GM06990 (cell line): ENCODE data around the gene ASCC3.

Experiments
- DNase-seq: peaks from one replicate; pipeline ENCODE4 v3.0.0-alpha.2; 2011; ENCODE audit not compliant: insufficient read length; ENCODE audit errors: extremely low read depth
- H3K27me3 ChIP-seq: replicated peaks from 2 replicates; pipeline ENCODE4 v1.6.0; 2011; ENCODE audit warnings: low read length; ENCODE audit not compliant: control insufficient read depth, insufficient read depth
- H3K36me3 ChIP-seq: 2 replicates; pipeline ENCODE4 v1.5.1; 2011; ENCODE audit warnings: low read length; ENCODE audit not compliant: control insufficient read depth, insufficient read depth
- H3K4me3 ChIP-seq: replicated peaks from 2 replicates; pipeline ENCODE4 v1.5.1; 2011; ENCODE audit warnings: low read depth, mild to moderate bottlenecking, control low read depth, low read length
- TF ChIP-seq, protein P1 (sequence below): IDR thresholded peaks from 2 replicates; pipeline ENCODE4 v1.5.1; 2011; ENCODE audit warnings: low read length, control low read depth, mild to moderate bottlenecking, inconsistent platforms; ENCODE audit not compliant: insufficient read depth, poor library complexity, severe bottlenecking

The ASCC3 gene

DNA sequence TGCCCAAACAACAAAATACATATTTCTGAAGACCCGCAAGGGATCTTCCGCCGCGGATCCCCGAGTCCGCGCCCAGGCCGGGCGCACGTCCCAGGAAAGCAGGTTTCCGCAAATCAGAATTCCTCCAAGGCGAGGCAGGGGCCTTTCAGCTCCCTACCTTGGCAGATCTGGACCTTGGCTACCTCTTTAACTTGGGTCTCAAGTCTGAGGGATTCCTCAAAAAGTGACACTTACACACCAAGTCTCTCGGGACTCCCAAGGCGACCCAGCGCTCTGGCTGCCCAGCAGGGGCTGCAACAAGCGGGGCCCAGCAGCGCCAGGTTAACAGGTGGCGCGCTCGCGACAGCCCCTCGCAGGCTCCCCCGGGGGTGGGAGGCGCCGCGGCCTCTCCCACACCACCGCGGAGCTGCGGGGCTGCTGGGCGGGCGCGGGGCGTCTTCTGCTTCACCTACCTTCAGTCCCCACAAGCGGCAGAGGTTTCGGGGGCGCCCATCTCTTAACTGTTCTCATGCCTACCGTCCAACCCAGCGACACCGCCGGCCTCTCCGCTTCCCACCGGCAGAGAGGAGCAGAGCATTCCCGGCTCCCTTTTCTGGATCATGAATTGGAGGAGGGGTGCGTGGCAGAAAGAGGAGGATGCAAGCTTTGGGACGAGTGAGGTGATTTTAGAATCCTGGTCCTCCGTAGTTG, 416.8 kb downstream of the ASCC3 start:
- H3K27me3 ChIP-seq, result peaks cover 5% of the 10 kb centered on the region
- no peak for DNase-seq
- no peak overlapping the region for H3K4me3 ChIP-seq
- H3K36me3 ChIP-seq, result no peaks in the 10 kb centered on the region
- TF ChIP-seq, protein P1, sequence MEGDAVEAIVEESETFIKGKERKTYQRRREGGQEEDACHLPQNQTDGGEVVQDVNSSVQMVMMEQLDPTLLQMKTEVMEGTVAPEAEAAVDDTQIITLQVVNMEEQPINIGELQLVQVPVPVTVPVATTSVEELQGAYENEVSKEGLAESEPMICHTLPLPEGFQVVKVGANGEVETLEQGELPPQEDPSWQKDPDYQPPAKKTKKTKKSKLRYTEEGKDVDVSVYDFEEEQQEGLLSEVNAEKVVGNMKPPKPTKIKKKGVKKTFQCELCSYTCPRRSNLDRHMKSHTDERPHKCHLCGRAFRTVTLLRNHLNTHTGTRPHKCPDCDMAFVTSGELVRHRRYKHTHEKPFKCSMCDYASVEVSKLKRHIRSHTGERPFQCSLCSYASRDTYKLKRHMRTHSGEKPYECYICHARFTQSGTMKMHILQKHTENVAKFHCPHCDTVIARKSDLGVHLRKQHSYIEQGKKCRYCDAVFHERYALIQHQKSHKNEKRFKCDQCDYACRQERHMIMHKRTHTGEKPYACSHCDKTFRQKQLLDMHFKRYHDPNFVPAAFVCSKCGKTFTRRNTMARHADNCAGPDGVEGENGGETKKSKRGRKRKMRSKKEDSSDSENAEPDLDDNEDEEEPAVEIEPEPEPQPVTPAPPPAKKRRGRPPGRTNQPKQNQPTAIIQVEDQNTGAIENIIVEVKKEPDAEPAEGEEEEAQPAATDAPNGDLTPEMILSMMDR, result no peak

DNA sequence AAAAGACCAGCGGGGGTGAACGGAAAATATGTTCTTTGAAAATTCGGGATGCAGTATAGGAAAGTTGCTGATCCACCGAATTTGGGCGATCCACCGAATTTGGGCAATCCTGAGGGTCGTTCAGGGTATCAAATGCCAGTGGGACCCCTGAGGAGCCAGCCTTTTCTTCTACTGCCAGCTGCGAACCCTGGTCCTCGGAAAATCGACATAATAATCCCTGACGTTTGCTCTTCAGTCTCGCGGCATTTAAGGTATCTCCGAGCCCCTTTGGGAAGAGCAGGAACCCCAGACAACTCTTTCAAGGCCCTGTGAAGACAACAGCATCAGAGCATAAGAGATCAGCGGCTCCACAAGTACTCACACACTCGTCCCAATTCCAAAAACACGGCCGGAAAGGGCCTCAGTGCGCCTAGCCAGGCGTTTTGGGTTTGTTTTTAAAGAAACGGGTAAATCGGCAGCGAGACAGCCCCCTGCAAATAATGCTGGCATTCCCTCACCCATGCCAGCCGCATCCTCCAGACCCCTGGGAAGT, 417.4 kb downstream of the ASCC3 start:
- H3K4me3 ChIP-seq, result no peak overlapping the region
- no peaks in the 10 kb centered on the region for H3K36me3 ChIP-seq
- DNase-seq, result no peak
- peaks cover 5% of the 10 kb centered on the region for H3K27me3 ChIP-seq
- TF ChIP-seq, protein P1, result no peak

GRCh38 chr6:100462706-100463629, 418.2 kb downstream of the ASCC3 start:
- TF ChIP-seq, protein P1, result no peak
- H3K4me3 ChIP-seq, result no peak overlapping the region
- no peak for DNase-seq
- H3K36me3 ChIP-seq, result no peaks in the 10 kb centered on the region
- H3K27me3 ChIP-seq, result peaks cover 5% of the 10 kb centered on the region

DNA sequence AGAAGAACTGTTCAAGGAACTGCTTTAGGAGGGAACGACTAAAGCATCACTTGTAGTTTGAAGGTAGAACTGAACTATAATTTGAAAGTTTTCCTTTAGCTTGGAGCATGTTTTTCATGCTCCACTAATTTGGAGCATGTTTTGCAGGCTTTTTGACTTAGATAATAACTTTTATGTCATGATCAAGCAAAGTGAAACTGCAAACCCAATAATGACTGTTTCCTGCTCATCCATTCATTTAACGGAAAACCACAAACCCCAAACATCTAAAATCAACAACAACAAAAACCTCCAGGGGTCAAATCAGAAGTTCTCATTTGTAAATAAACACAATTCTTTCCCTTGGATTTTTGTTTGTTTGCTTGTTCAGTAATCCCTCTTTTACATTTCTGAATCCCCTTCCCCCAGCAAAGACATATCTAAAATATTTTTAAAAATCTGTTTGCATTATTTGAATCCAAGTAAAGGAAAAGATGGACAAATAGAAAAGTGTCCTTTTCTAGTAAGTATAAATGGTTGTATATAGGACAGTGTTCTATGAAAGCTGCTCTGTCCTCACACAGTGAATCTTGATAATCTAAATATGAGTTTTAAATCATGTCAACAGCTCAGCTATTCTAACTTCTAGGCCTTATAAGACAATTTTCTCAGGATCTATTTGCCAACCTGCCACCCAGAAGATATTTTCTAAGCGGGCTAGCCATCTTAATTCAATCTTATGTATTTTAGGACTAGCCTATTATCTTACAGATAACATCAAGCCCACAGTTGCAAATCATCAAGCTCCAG, 419.0 kb downstream of the ASCC3 start:
- H3K36me3 ChIP-seq, result no peaks in the 10 kb centered on the region

More for the DNA sequence above, 419.0 kb downstream of the ASCC3 start:
- TF ChIP-seq, protein P1, result no peak
- peaks cover 7% of the 10 kb centered on the region for H3K27me3 ChIP-seq
- DNase-seq, result no peak
- no peak overlapping the region for H3K4me3 ChIP-seq
